HCT116 (cell line): Measurements from ENCODE around the gene CEP55. TPM values are rescaled to one million over a fixed set of nuclear protein-coding genes. Genes with fewer than 3 reads are reported as not detected.

Experiments
- ATAC-seq: fragments of 200-7000 bp; cut with Tn5 transposase; 2 replicates; pipeline ENCODE4 v1.9.1; 2020; ENCODE audit warnings: mild to moderate bottlenecking, moderate library complexity
- BruUV-seq: library from RNA; stranded (reverse); fragments of 400-500 nt; replicated peaks from 2 replicates; lab custom pipeline; 2021; lab: Mats Ljungman, UMichigan
- CTCF ChIA-PET: fragments of 300-600 bp; sonication (Branson Sonifier 250); formaldehyde crosslinking; loops from one replicate; lab custom pipeline; 2021; ENCODE audit warnings: antibody characterized with exemption; lab: Charles Lee
- POLR2A ChIA-PET: fragments of 300-600, 350-600 bp; sonication (Branson Sonifier 250); formaldehyde crosslinking; loops from one replicate; lab custom pipeline; 2021; ENCODE audit warnings: antibody characterized with exemption; lab: Charles Lee
- RAD21 ChIA-PET, 2 experiments: fragments of 300-600 bp; sonication (Branson Sonifier 250); formaldehyde crosslinking; loops; one replicate each; lab custom pipeline; 2023; ENCODE audit warnings: low total read pairs in 2 of 2; ENCODE audit not compliant: uncharacterized antibody in 2 of 2, unreplicated experiment in 2 of 2, low non-redundant PET in 1 of 2; lab: Charles Lee
- DNase-seq: peaks from one replicate; pipeline ENCODE4 v3.0.0-alpha.2; 2010; ENCODE audit warnings: low read depth, low spot score
- H2AFZ ChIP-seq: fragments of 200-600 bp; shearing (Covaris generic), sonication (generic); 2 replicates; pipeline ENCODE4 v1.6.1; 2017; ENCODE audit warnings: low read depth, mixed run types, mixed read lengths, antibody characterized with exemption, low read length; ENCODE audit not compliant: poor library complexity, severe bottlenecking
- H3K27ac ChIP-seq: 2 replicates; pipeline ENCODE4 v1.5.1; 2012; ENCODE audit warnings: low read depth, low read length
- H3K27me3 ChIP-seq: fragments of 200-600 bp; sonication (generic); 2 replicates; pipeline ENCODE4 v1.6.1; 2016; ENCODE audit warnings: mixed run types, low read length, mixed read lengths; ENCODE audit not compliant: insufficient read depth
- H3K36me3 ChIP-seq, 2 experiments: fragments of 200-500 bp in 1 of 2; fragments of 200-600 bp in 1 of 2; sonication (Bioruptor generic) in 1 of 2; sonication (generic) in 1 of 2; 2 replicates each; pipeline versions ENCODE4 v1.5.1 to v1.6.1; 2014 to 2016; ENCODE audit warnings: low read length in 2 of 2, inconsistent platforms in 1 of 2, mixed read lengths in 1 of 2, mixed run types in 1 of 2; ENCODE audit not compliant: insufficient read depth in 2 of 2, control insufficient read depth in 1 of 2
- H3K4me1 ChIP-seq, 2 experiments: fragments of 200-600 bp in 1 of 2; sonication (generic) in 1 of 2; 2 replicates each; pipeline versions ENCODE4 v1.5.1 to v1.6.1; 2012 to 2017; ENCODE audit warnings: low read length in 2 of 2, inconsistent platforms in 1 of 2, mild to moderate bottlenecking in 1 of 2, mixed read lengths in 1 of 2, mixed run types in 1 of 2, moderate library complexity in 1 of 2; ENCODE audit not compliant: insufficient read depth in 2 of 2, control insufficient read depth in 1 of 2
- H3K4me2 ChIP-seq: fragments of 200-600 bp; sonication (generic); 2 replicates; pipeline ENCODE4 v1.6.1; 2017; ENCODE audit warnings: mixed run types, low read length, mixed read lengths
- H3K4me3 ChIP-seq, 2 experiments: fragments of 200-600 bp in 1 of 2; sonication (generic) in 1 of 2; replicated peaks in 1 of 2; 2 replicates each; pipeline ENCODE4 v1.5.1; 2011 to 2016; ENCODE audit warnings: low read length in 2 of 2, control low read depth in 1 of 2, low read depth in 1 of 2, mild to moderate bottlenecking in 1 of 2, mixed read lengths in 1 of 2, mixed run types in 1 of 2
- H3K79me2 ChIP-seq: fragments of 200-600 bp; sonication (generic); 2 replicates; pipeline ENCODE4 v1.6.1; 2017; ENCODE audit warnings: mild to moderate bottlenecking, mixed run types, low read length, moderate library complexity, mixed read lengths; ENCODE audit not compliant: insufficient read depth
- H3K9ac ChIP-seq: fragments of 200-600 bp; sonication (generic); 2 replicates; pipeline ENCODE4 v1.6.1; 2016; ENCODE audit warnings: low read length, mixed read lengths
- H3K9me2 ChIP-seq: fragments of 200-600 bp; sonication (generic), shearing (Covaris generic); 2 replicates; pipeline ENCODE4 v1.6.1; 2017; ENCODE audit warnings: mixed run types, mild to moderate bottlenecking, moderate library complexity; ENCODE audit not compliant: insufficient read depth
- H3K9me3 ChIP-seq, 2 experiments: fragments of 200-500 bp in 1 of 2; fragments of 200-600 bp in 1 of 2; sonication (Bioruptor generic) in 1 of 2; sonication (generic) in 1 of 2; 2 replicates each; pipeline ENCODE4 v1.6.1; 2014 to 2017; ENCODE audit warnings: low read length in 2 of 2, mixed read lengths in 2 of 2, inconsistent platforms in 1 of 2, low read depth in 1 of 2, mild to moderate bottlenecking in 1 of 2, mixed run types in 1 of 2, moderate library complexity in 1 of 2; ENCODE audit not compliant: control insufficient read depth in 1 of 2, insufficient read depth in 1 of 2
- H4K20me1 ChIP-seq: fragments of 200-600 bp; sonication (generic), shearing (Covaris generic); 2 replicates; pipeline ENCODE4 v1.6.1; 2017; ENCODE audit warnings: mixed run types, mild to moderate bottlenecking, moderate library complexity; ENCODE audit not compliant: insufficient read depth
- CBX3 ChIP-seq: IDR thresholded peaks from 2 replicates; pipeline ENCODE4 v1.6.1; 2012; ENCODE audit warnings: low read depth
- CEBPB ChIP-seq: IDR thresholded peaks from 2 replicates; pipeline ENCODE4 v1.6.1; 2012; ENCODE audit warnings: low read depth
- EGR1 ChIP-seq: IDR thresholded peaks from 2 replicates; pipeline ENCODE4 v1.6.1; 2012; ENCODE audit warnings: low read depth
- ELF1 ChIP-seq: IDR thresholded peaks from 2 replicates; pipeline ENCODE4 v1.6.1; 2012; ENCODE audit warnings: low read depth, borderline replicate concordance
- EZH2 ChIP-seq: fragments of 200-600 bp; sonication (generic); IDR thresholded peaks from 2 replicates; pipeline ENCODE4 v1.6.1; 2017; ENCODE audit warnings: antibody characterized with exemption, mixed run types
- FOSL1 ChIP-seq: IDR thresholded peaks from 2 replicates; pipeline ENCODE4 v1.6.1; 2012; ENCODE audit warnings: low read depth
- MAX ChIP-seq: IDR thresholded peaks from 2 replicates; pipeline ENCODE4 v1.6.1; 2012
- POLR2A ChIP-seq: IDR thresholded peaks from 2 replicates; pipeline ENCODE4 v1.7.0; 2011; ENCODE audit warnings: borderline replicate concordance; ENCODE audit not compliant: insufficient read depth, insufficient read length; ENCODE audit errors: extremely low read depth
- POLR2AphosphoS5 ChIP-seq: IDR thresholded peaks from 2 replicates; pipeline ENCODE4 v1.6.1; 2011; ENCODE audit warnings: mild to moderate bottlenecking, low read depth, low read length, moderate library complexity
- SIN3A ChIP-seq: IDR thresholded peaks from 2 replicates; pipeline ENCODE4 v1.6.1; 2012; ENCODE audit warnings: low read depth
- SP1 ChIP-seq: IDR thresholded peaks from 2 replicates; pipeline ENCODE4 v1.6.1; 2012; ENCODE audit warnings: low read depth
- SRF ChIP-seq: IDR thresholded peaks from 2 replicates; pipeline ENCODE4 v1.6.1; 2012; ENCODE audit warnings: low read depth
- ZNF274 ChIP-seq: fragments of 200-500 bp; sonication (Bioruptor generic); IDR thresholded peaks from 2 replicates; pipeline ENCODE4 v1.6.1; 2014; ENCODE audit warnings: mild to moderate bottlenecking, low read depth, low read length, inconsistent platforms
- intact Hi-C: fragments of 100-400 bp; cut with micrococcal nuclease; formaldehyde crosslinking; loops from 2 replicates; pipeline ENCODE4 v1.10.0; 2022
- total RNA-seq: library from RNA; stranded (reverse); gene quantifications from one replicate; pipeline ENCODE4 v1.2.1, GENCODE V29; 2021; ENCODE audit not compliant: unreplicated experiment
- TF ChIP-seq, protein P1 (sequence below): IDR thresholded peaks from 2 replicates; pipeline ENCODE4 v1.6.1; 2011; ENCODE audit warnings: mild to moderate bottlenecking, low read length, moderate library complexity; ENCODE audit not compliant: insufficient replicate concordance; ENCODE audit errors: extremely low read depth
- TF ChIP-seq, protein P2 (sequence below): IDR thresholded peaks from 2 replicates; pipeline ENCODE4 v1.6.1; 2012; ENCODE audit warnings: low read depth
- TF ChIP-seq, protein P3 (sequence below), 3 experiments: fragments of 200-600 bp in 1 of 3; sonication (generic) in 1 of 3; IDR thresholded peaks in 2 of 3; conservative IDR thresholded peaks in 1 of 3; 2 replicates each; pipeline ENCODE4 v1.5.1; 2012 to 2017; ENCODE audit warnings: low read depth in 2 of 3, low read length in 2 of 3, antibody characterized with exemption in 1 of 3, borderline replicate concordance in 1 of 3, control low read depth in 1 of 3, mild to moderate bottlenecking in 1 of 3, mixed read lengths in 1 of 3, mixed run types in 1 of 3, moderate library complexity in 1 of 3; ENCODE audit not compliant: insufficient read depth in 1 of 3

The CEP55 gene
- total RNA-seq, 1 experiment from 2014 or later, result 63.7 TPM

- no peak for TF ChIP-seq ZNF274
- TF ChIP-seq SIN3A, result no peak
- TF ChIP-seq EZH2, result no peak
- no peak for TF ChIP-seq CEBPB
- no peak for TF ChIP-seq FOSL1
- TF ChIP-seq SRF, result no peak
Observed at GRCh38 chr10:93475871-93476270, 20.5 kb upstream of the CEP55 start (continued).

DNA sequence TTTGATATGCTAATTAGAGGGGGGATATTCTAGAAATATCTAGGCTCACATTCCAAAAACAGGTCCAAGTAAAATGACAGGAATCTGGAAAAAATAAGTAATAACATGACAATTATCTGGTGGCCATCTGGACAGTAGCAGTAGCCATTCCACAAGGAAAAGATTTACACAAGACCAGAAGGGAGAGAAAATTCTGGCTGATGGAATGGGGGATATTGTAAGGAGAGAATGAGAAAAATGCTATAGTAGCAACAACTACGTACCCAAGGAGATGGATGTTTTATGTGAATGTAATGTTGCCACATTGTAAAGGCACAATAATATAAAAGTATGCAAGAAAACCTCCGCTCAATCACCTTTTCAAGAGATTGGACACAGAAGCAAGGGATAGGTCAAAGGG is 19.7 kb upstream of the CEP55 start:
- peaks cover 94% of the 10 kb centered on the region for H3K79me2 ChIP-seq
- CTCF ChIA-PET, result interaction anchor here (0.9 to 1.0 kb wide), 2 partner anchors 100 to 101 kb away, joined by 4 to 6 read pairs; no protein-coding TSS in a partner anchor
- H3K4me3 ChIP-seq, result peak overlapping the region in 1 of 2 experiments; percentile 5; a peak in 1 of 4 replicates
- RAD21 ChIA-PET, result interaction anchor here in 1 of 2 experiments (1.1 kb wide), 1 partner anchor 38 kb away, joined by 4 read pairs; no protein-coding TSS in a partner anchor
- ATAC-seq, result no peak
- no peaks in the 10 kb centered on the region for H3K9me3 ChIP-seq
- no peaks in the 10 kb centered on the region for H3K27me3 ChIP-seq
- H3K9me2 ChIP-seq, result no peaks in the 10 kb centered on the region
- peaks cover 86 to 99% of the 10 kb centered on the region in 2 experiments for H3K4me1 ChIP-seq
- intact Hi-C loops, result no loop called here
- DNase-seq, result no peak
- H2AFZ ChIP-seq, result no peak overlapping the region
- BruUV-seq, result no TSS peak
- peak overlapping the region; percentile 65 for H3K4me2 ChIP-seq
- peak overlapping the region; percentile 98 for H3K27ac ChIP-seq
- POLR2A ChIA-PET, result interaction anchor here (1.4 to 3.3 kb wide), 5 partner anchors 12 to 97 kb away, joined by 5 to 49 read pairs (median 13); no protein-coding TSS in a partner anchor
- TF ChIP-seq, protein P1, sequence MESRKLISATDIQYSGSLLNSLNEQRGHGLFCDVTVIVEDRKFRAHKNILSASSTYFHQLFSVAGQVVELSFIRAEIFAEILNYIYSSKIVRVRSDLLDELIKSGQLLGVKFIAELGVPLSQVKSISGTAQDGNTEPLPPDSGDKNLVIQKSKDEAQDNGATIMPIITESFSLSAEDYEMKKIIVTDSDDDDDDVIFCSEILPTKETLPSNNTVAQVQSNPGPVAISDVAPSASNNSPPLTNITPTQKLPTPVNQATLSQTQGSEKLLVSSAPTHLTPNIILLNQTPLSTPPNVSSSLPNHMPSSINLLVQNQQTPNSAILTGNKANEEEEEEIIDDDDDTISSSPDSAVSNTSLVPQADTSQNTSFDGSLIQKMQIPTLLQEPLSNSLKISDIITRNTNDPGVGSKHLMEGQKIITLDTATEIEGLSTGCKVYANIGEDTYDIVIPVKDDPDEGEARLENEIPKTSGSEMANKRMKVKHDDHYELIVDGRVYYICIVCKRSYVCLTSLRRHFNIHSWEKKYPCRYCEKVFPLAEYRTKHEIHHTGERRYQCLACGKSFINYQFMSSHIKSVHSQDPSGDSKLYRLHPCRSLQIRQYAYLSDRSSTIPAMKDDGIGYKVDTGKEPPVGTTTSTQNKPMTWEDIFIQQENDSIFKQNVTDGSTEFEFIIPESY, result no peak
- TF ChIP-seq POLR2AphosphoS5, result no peak
- TF ChIP-seq SIN3A, result no peak
- TF ChIP-seq, protein P2, sequence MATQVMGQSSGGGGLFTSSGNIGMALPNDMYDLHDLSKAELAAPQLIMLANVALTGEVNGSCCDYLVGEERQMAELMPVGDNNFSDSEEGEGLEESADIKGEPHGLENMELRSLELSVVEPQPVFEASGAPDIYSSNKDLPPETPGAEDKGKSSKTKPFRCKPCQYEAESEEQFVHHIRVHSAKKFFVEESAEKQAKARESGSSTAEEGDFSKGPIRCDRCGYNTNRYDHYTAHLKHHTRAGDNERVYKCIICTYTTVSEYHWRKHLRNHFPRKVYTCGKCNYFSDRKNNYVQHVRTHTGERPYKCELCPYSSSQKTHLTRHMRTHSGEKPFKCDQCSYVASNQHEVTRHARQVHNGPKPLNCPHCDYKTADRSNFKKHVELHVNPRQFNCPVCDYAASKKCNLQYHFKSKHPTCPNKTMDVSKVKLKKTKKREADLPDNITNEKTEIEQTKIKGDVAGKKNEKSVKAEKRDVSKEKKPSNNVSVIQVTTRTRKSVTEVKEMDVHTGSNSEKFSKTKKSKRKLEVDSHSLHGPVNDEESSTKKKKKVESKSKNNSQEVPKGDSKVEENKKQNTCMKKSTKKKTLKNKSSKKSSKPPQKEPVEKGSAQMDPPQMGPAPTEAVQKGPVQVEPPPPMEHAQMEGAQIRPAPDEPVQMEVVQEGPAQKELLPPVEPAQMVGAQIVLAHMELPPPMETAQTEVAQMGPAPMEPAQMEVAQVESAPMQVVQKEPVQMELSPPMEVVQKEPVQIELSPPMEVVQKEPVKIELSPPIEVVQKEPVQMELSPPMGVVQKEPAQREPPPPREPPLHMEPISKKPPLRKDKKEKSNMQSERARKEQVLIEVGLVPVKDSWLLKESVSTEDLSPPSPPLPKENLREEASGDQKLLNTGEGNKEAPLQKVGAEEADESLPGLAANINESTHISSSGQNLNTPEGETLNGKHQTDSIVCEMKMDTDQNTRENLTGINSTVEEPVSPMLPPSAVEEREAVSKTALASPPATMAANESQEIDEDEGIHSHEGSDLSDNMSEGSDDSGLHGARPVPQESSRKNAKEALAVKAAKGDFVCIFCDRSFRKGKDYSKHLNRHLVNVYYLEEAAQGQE, result no peak
- no peak for TF ChIP-seq CBX3
- TF ChIP-seq CEBPB, result no peak
- TF ChIP-seq ELF1, result no peak
- TF ChIP-seq FOSL1, result no peak
- no peak for TF ChIP-seq EZH2
- no peak for TF ChIP-seq POLR2A
- no peak for TF ChIP-seq ZNF274
- no peak for TF ChIP-seq SP1
- no peak for TF ChIP-seq EGR1
- TF ChIP-seq SRF, result no peak
- TF ChIP-seq, protein P3, sequence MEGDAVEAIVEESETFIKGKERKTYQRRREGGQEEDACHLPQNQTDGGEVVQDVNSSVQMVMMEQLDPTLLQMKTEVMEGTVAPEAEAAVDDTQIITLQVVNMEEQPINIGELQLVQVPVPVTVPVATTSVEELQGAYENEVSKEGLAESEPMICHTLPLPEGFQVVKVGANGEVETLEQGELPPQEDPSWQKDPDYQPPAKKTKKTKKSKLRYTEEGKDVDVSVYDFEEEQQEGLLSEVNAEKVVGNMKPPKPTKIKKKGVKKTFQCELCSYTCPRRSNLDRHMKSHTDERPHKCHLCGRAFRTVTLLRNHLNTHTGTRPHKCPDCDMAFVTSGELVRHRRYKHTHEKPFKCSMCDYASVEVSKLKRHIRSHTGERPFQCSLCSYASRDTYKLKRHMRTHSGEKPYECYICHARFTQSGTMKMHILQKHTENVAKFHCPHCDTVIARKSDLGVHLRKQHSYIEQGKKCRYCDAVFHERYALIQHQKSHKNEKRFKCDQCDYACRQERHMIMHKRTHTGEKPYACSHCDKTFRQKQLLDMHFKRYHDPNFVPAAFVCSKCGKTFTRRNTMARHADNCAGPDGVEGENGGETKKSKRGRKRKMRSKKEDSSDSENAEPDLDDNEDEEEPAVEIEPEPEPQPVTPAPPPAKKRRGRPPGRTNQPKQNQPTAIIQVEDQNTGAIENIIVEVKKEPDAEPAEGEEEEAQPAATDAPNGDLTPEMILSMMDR (IDR thresholded peaks at IDR 0.05 in 2 of 3, conservative IDR thresholded peaks at IDR 0.05 in 1 of 3; ENCODE audit: borderline replicate concordance in 1 of 3, insufficient read depth in 1 of 3, low read depth in 2 of 3, low read length in 2 of 3), result no peak
- TF ChIP-seq MAX, result no peak
- TF ChIP-seq, all 23 proteins: peak for 0
- Histone ChIP-seq H3K9ac (peak overlapping the region; percentile 69), H4K20me1 (no peaks in the 10 kb centered on the region), H3K36me3 (peaks cover 0 to 33% of the 10 kb centered on the region in 2 experiments; a peak in 1 of 4 replicates)
